ENCODE measurements around the gene DENND4B.
"Not testable (repeated sequence)": the region's sequence is repeated elsewhere in the genome, so short reads cannot be mapped to it uniquely, and the experiment has no call there.

DENND4B gene

GRCh38 chr1:153922076-153922971 lies 24.2 kb downstream of the DENND4B start:
- peak; percentile 81 for DNase-seq

GRCh38 chr1:153921803-153922075 lies 24.8 kb downstream of the DENND4B start:
- DNase-seq, result peak; percentile 23

GRCh38 chr1:153921080-153921802 lies 25.3 kb downstream of the DENND4B start:
- no peak for DNase-seq

- DNase-seq, result no peak
These were observed 26.4 kb downstream of the DENND4B start for GRCh38 chr1:153919876-153920852.

- no peak for DNase-seq
These were observed 30.2 kb downstream of the DENND4B start for GRCh38 chr1:153916297-153916696.

GRCh38 chr1:153912349-153912748 lies 34.2 kb downstream of the DENND4B start:
- DNase-seq, result no peak

- DNase-seq, result not testable (repeated sequence)
These were observed 36.0 kb downstream of the DENND4B start for GRCh38 chr1:153910560-153910959.

- no peak for DNase-seq
These were observed 38.4 kb downstream of the DENND4B start for GRCh38 chr1:153908071-153908470.

GRCh38 chr1:153907134-153907533 lies 39.4 kb downstream of the DENND4B start:
- no peak for DNase-seq

GRCh38 chr1:153906396-153906795 lies 40.1 kb downstream of the DENND4B start:
- DNase-seq, result no peak

GRCh38 chr1:153905908-153906307 lies 40.6 kb downstream of the DENND4B start:
- not testable (repeated sequence) for DNase-seq

GRCh38 chr1:153903841-153904455 lies 42.6 kb downstream of the DENND4B start:
- no peak for DNase-seq

GRCh38 chr1:153899509-153899908 lies 47.0 kb downstream of the DENND4B start:
- DNase-seq, result no peak

GRCh38 chr1:153895866-153896265 lies 50.7 kb downstream of the DENND4B start:
- DNase-seq, result not testable (repeated sequence)

- not testable (repeated sequence) for DNase-seq
These were observed 55.5 kb downstream of the DENND4B start for GRCh38 chr1:153891042-153891441.

GRCh38 chr1:153888533-153888932 lies 58.0 kb downstream of the DENND4B start:
- DNase-seq, result no peak

GRCh38 chr1:153886127-153886526 lies 60.4 kb downstream of the DENND4B start:
- no peak for DNase-seq

GRCh38 chr1:153883223-153883622 lies 63.3 kb downstream of the DENND4B start:
- no peak for DNase-seq

GRCh38 chr1:153882296-153882912 lies 64.1 kb downstream of the DENND4B start:
- no peak for DNase-seq

GRCh38 chr1:153881751-153882150 lies 64.8 kb downstream of the DENND4B start:
- no peak for DNase-seq

- peak; percentile 37 for DNase-seq
These were observed 65.6 kb downstream of the DENND4B start for GRCh38 chr1:153880962-153881361.

- DNase-seq, result no peak
These were observed 66.5 kb downstream of the DENND4B start for GRCh38 chr1:153880024-153880423.
